ENCODE measurements around the gene DEAF1.
A peak's percentile ranks its signal among the peaks of the same experiment; 100 is the strongest.
"Not testable (repeated sequence)": the region's sequence is repeated elsewhere in the genome, so short reads cannot be mapped to it uniquely, and the experiment has no call there.

The DEAF1 gene

GRCh38 chr11:699753-700152, 4.7 kb upstream of the DEAF1 start:
- DNase-seq, result no peak

- no peak for DNase-seq
These were observed 4.1 kb upstream of the DEAF1 start for GRCh38 chr11:699116-699508.

GRCh38 chr11:698493-699115, 3.6 kb upstream of the DEAF1 start:
- DNase-seq, result no peak

- no peak for DNase-seq
These were observed 2.8 kb upstream of the DEAF1 start for GRCh38 chr11:697811-698311.

- DNase-seq, result no peak
These were observed 2.0 kb upstream of the DEAF1 start for GRCh38 chr11:696955-697491.

- DNase-seq, result peak; percentile 95
These were observed 671 bp upstream of the DEAF1 start, which contains the start of gene TMEM80 for GRCh38 chr11:695538-696248. TMEM80 (plus strand) TSS chr11:695816; CDS start chr11:695828, 12 bp downstream.

GRCh38 chr11:695288-695537, 191 bp upstream of the DEAF1 start:
- DNase-seq, result no peak

GRCh38 chr11:693887-694562, 997 bp downstream of the DEAF1 start:
- DNase-seq, result peak; percentile 80

GRCh38 chr11:693415-693831, 1.6 kb downstream of the DEAF1 start:
- peak; percentile 3 for DNase-seq

GRCh38 chr11:692824-693414, 2.1 kb downstream of the DEAF1 start:
- DNase-seq, result no peak

- no peak for DNase-seq
These were observed 3.1 kb downstream of the DEAF1 start for GRCh38 chr11:691710-692590.

- DNase-seq, result no peak
These were observed 4.0 kb downstream of the DEAF1 start for GRCh38 chr11:690738-691633.

GRCh38 chr11:690244-690643, 4.8 kb downstream of the DEAF1 start:
- not testable (repeated sequence) for DNase-seq

GRCh38 chr11:689625-690024, 5.4 kb downstream of the DEAF1 start:
- no peak for DNase-seq

GRCh38 chr11:688681-689080, 6.3 kb downstream of the DEAF1 start:
- DNase-seq, result no peak

GRCh38 chr11:687751-688150, 7.3 kb downstream of the DEAF1 start:
- DNase-seq, result no peak

- DNase-seq, result no peak
These were observed 8.4 kb downstream of the DEAF1 start for GRCh38 chr11:686451-687243.

- DNase-seq, result no peak
These were observed 14.1 kb downstream of the DEAF1 start for GRCh38 chr11:680970-681369.

- no peak for DNase-seq
These were observed 14.5 kb downstream of the DEAF1 start for GRCh38 chr11:680476-680875.

All from NCI-H1105 treated with DMSO at 0.1 percent for 48 hours (cell line).